ENCODE results near the gene TFIP11.
"Not testable (repeated sequence)": the region's sequence is repeated elsewhere in the genome, so short reads cannot be mapped to it uniquely, and the experiment has no call there.

The TFIP11 gene

DNA sequence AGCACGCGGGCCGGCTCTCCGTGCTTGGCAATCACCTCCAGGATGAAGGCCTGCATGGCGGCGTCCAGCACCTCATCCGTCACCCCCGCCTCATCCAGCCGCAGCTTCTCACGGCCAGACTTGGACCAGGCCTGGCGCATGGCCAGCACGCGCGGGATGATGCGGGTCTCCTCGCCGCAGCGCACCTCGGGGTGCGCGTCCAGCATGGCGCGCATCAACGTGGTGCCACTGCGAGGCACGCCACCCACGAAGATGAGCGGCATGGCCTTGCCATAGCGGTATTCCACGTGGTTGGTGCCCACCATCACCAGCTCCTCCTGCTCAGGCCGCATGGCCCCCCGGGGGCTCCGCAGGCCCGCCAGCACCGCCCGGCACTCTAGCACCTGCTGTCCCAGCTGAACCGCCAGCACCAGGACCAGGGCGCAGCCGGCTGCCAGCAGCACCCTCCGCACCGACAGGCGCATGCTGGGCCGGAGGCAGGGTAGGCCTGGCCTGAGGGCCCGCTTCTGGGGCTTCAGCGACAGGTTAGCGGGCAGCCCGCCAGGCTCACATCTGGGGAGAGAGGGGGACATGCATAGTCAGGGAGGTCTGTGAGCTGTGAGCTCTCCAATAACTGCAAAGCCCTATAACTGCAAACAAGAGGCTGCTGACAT lies 29.0 kb upstream of the TFIP11 start:
- DNase-seq, result no peak

GRCh38 chr22:26540119-26540518 lies 27.8 kb upstream of the TFIP11 start:
- no peak for DNase-seq

DNA sequence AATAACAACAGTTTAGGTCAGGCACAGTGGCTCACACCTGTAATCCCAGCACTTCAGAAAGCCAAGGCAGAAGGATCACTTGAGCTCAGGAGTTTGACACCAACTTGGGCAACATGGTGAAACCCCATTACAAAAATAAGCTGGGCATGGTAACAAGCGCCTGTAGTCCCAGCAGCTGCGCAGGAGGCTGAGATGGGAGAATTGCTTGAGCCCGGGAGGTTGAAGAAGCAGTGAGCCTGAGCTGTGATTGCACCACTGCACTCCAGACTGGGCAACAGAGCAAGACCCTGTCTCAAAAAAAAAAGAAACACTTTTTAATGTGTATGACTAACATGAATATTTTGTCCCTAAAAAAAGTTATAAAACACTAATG lies 24.5 kb upstream of the TFIP11 start:
- DNase-seq, result no peak

DNA sequence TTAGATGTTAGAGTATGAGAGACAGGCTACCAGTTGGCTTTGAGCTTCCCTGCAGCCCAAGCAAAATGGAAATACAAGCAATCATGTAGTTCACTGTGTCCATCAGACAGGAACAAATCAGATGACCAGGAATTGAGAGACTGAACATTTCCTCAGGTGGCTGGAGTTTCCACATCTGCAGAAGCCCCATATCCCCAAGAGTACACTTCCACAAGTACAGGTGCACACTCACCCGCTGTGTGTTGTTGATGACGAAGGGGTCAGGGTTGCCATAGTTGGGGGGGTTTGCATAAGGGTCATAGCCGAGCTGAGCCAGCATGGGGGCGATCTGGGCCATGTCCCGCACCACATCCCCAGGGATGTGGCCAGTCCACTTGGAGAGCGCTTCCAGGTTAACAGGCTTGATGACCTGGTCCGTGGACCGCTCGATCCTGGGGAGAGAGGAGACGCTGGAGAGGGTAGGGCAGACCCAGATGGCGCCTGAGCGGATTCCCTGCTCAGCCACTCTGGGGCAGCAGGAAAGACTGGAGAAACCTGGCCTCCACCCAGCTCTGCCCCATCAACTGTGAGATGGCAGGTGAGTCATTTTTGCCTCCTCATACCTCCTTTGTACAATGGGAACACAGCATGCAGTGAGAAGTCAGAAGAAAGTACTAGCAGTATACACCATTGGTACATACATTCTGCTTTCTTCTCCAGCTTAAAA lies 23.9 kb upstream of the TFIP11 start:
- no peak for DNase-seq

DNA sequence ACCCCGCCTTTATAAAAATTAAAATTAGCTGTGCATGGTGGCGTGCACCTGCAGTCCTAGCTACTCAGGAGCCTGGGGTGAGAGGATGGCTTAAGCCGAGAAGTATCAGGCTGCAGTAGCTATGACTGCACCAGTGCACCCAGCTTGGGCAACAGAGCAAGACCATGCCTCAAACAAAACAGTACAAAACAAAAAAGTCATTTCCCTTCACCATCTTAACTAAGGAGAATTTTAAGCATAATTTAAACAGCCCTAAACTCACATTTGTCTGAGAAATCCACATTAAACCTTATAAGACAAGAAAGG lies 23.3 kb upstream of the TFIP11 start:
- DNase-seq, result no peak

- no peak for DNase-seq
These were observed 22.8 kb upstream of the TFIP11 start for GRCh38 chr22:26534874-26535602.

DNA sequence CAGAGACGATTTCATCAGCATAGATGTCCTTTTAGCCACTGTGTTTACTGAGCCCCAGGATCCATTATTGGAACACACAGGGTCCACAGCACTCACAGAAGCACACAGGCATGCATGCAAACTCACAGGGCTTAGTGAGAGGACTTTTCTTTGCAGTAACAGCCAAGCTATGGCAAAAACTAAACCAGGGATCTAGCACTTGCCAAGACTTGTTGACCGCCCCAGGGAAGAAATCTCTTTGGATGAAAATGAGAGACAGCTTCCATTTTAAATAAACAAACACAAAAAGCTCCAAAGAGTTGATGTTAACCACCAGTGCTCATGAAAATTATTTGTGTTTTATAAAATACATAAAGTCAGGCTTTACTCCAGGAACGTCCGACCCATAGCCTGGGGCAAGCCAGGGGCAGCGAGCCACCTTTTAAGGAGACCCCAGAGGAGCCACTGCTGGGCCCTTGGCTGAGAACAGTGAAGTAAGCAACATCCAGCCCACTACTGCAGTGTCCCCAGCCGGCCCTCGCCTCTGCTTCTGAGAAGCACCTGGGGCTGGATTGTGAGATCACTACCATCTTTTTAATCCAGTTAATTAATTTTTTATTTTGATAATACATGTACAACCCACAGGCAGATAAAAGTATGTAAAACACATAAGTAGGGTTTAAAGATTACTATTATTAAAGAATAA lies 22.0 kb upstream of the TFIP11 start:
- no peak for DNase-seq

DNA sequence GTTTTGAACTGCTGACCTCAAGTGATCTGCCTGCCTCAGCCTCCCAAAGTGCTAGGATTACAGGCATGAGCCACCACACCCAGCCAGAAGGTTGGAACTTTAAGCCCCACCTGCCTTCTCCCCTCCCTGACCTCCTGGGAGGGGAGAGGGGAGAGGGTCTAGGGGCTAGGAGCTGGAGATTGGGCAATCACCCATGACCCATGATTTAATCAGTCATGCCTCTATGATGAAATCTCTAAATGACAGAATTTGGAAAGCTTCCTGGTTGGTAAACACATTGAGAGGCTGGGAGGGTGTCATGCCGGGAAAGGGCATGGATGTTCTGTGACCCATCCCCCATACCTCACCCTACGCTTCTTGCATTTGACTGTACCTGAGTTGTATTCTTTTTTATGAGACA lies 17.1 kb upstream of the TFIP11 start:
- DNase-seq, result no peak

DNA sequence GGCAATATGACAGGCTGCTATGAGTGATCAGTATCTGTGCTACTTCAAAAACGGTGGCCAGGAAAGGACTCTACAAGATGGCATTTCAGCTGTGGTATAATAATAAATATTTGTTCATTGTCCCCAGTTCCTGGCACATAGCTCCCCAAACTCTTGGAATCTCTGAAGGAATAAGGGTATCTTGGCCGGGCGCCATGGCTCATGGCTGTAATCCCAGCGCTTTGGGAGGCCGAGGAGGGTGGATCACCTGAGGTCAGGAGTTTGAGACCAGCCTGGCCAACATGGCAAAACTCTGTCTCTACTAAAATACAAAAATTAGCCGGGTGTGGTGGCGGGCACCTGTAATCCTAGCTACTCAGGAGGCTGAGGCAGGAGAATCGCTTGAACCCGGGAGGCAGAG lies 16.2 kb upstream of the TFIP11 start:
- not testable (repeated sequence) for DNase-seq

DNA sequence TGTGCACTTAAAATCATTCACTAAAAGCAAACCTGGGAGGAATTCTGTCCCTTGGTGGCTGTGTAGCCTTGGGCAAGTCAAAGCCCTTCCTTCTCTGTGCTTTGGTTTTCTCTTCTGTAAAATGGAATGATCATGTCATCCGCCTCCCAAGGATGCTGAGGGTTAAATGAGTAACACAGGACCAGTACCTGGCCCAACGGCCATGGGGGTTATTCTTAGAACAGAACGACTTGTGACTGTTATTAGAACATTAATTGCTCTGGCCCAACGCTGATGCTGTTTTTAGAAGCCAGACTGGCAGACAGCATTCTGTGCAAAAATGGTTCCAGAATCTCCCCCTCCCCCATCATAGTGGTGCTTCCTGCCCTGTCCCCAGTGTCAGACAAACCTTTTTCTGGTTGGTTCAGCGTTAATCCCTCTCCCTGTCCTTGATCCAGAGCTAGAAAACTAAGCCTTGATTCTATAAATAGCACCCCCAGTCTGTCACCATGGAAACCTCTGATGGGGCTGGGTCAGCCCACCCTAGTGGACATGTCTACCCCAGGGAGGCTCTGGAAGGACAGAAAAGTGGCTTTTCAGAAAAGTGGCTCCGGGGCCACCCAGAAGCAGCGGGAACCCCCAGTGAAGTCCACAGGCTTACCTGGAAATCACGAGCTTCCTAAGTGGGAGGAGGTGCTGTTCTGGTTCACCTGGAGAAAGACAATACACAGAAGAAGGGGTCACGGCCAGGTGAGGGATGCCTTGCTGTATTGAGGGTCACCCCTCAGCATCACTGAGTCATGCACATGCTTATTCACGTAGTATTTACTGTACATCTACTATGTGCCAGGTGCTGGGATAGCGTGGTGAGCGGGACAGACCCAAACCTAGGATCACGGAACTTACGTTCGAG lies 15.5 kb upstream of the TFIP11 start:
- no peak for DNase-seq

GRCh38 chr22:26527167-26527566 lies 14.9 kb upstream of the TFIP11 start:
- no peak for DNase-seq

DNA sequence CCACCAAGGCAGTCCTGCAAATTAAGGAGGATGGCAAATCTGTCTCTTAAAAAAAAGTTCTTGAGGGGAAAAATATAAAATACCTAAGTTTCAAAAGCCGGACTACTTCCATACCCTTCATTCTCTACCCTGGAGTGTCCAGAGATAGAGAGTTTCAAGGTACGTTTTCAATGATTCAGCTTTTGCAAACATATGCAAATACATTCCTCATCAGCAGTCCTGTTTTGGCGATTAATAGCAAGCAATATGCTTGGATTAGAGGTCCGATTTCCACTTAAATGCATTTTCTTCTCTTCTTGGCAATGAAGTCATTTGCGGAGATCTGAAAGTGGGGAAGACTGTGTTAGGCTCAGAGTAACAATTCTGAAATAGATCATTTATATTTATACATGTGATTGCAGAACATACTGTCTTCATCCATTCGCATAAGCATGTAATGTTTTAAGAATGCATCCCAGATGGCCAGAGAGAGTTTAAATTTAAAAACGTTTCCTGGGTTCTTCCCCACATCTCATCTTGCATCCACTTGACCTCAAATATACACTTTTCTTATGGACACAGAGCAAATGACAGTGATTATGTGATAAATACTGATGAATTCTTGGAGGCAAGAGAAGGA lies 13.8 kb upstream of the TFIP11 start:
- no peak for DNase-seq

DNA sequence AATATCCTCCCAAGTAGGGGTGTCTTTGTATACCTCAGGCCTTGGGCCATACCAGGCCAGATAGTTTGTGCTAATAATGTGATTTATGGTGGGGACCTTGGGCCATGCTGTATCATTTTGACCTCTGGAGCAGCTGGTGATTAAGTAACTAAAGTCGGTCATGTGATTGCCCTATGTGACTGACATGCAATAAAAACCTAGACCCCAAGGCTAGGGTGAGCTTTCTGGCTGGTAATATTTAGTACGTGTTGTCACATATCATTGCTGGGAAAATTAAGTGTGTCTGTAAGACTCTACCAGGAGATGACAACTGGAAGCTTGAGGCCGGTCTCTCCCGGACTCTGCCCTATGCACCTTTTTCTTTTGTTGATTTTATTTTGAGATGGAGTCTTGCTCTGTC lies 12.6 kb upstream of the TFIP11 start:
- DNase-seq, result no peak

DNA sequence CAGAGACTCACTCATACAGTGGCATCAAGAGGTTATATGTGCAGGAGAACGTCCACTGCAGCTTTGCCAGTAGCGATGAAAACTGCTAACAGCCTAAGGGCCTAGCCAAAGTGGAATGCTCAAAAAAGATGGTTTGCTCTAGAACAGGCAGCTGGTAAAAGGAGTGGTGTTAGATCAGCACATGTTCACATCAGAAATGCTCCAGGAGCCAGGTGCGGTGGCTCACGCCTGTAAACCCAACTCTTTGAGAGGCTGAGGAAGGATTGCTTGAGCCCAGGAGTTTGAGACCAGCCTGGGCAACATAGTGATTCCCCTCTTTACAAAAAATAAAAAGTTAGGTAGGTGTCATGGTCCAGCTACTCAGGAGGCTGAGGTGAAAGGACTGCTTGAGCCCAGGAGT lies 10.3 kb upstream of the TFIP11 start:
- no peak for DNase-seq

DNA sequence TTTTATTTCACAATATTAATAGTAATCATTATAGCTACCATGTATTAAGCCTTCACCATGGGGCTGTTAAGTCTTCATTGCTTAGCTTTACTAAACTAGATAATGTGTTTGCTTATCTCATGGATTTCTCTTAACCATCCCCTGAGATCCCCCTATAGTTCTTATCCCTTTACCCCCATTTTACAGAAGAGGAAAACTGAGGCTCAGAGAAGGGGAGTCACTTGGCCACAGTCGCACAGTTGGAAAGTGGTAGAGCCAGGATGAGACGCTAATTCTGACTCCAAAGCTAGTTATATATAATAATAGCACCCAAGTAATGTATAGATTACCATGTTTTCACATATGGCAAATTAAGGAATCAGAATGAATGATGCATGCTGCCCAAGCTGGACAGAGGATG lies 9.7 kb upstream of the TFIP11 start:
- DNase-seq, result no peak

DNA sequence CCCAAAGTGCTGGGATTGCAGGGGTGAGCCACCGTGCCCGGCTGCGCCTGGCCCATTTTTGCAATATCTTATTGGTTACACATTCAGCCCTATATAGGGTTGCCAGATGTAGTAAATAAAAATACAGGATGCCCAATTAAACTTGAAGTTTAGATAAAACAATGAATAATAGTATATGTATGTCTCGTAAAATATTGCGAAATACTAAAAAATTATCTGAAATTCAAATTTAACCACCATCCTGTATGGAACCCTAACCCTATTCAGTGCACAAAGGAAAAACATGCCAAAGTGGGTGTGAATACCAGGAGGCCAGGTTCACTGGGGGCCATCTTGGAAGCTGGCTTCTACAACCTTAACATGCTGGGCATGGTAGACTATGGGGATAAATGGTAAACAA lies 5.2 kb upstream of the TFIP11 start:
- no peak for DNase-seq

DNA sequence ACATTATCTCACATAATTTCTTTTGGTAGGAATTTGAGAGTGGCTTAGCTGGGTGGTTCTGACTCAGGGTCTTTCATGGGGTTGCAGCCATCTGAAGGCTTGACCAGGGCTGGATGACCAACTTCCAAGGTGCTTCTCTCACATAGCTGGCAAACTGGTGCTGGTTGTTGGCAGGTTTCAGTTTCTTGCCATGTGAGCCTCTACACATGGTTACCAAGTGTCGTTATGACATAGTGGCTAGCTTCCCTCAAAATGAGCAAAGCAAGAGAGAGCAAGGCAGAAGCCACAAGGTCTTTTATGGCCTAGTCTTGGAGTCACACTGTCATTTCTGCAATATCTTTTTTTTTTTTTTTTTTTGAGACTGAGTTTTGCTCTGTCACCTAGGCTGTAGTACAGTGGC lies 4.2 kb upstream of the TFIP11 start:
- DNase-seq, result no peak

DNA sequence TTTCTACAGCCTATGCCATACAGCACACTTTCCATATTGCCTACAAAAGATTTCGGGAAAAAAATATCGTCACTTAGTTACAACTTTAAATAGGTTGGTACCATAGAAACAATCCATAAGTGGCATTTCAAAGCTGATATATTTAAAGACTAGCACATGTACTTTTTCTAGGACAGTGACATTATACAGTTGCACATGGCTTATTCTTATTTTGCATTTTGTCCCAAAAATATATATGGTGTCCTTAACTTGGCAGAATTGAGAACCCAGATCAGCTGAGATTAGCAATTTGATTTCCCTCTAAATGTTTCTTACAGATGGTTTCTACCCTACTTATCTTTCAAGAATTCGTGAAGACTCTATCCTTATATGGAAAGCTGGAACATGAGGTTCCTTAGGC lies 3.7 kb upstream of the TFIP11 start:
- no peak for DNase-seq

DNA sequence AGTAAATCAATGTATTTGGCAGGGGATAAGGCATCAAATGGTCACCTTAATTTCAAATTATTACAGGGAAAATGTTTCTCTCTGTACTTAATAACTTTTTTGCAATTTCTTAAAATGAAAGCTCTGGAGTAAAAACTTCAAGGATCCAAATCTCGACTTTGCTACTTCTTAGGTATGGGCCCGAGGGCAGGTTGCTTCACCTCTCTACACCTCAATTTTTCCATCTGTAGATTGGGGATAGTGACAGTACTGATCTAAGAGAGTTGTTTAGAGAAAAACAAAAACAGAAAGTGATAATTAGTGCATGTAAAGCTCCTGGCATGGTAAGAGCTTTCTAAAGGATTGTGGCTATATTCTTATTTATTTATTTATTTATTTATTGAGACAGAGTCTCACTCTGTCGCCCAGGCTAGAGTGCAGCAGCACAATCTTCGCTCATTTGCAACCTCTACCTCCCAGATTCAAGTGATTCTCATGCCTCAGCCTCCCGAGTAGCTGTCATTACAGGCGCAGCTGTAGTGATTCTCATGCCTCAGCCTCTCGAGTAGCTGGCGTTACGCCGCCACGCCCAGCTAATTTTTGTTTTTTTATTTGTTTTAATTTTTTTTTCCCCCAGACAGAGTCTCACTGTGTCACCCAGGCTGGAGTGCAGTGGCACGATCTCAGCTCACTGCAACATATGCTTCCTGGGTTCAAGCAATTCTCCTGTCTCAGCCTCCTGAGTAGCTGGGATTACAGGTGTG lies 2.3 kb upstream of the TFIP11 start:
- DNase-seq, result no peak

- DNase-seq, result no peak
These were observed 1.6 kb upstream of the TFIP11 start for GRCh38 chr22:26513838-26514237.

GRCh38 chr22:26508148-26508547 lies 4.1 kb downstream of the TFIP11 start:
- DNase-seq, result no peak

Measured in fibroblast of skin of back (primary cell).